ENCODE data around the gene GGT6.

GGT6 gene

GRCh38 chr17:4551141-4551540 lies 9.2 kb downstream of the GGT6 start:
- Histone ChIP-seq H3K27ac (replicated peaks) (no peak overlapping the region), H3K27me3 (ENCODE audit: insufficient read depth, poor library complexity, severe bottlenecking) (no peaks in the 10 kb centered on the region), H3K4me3 (replicated peaks; ENCODE audit: insufficient read depth, low read length) (no peak overlapping the region)
- peak in 1 of 2 experiments; percentile 29 for DNase-seq (ENCODE audit: low read depth in 1 of 2, low spot score in 1 of 2)
- TF ChIP-seq SPI1 (IDR thresholded peaks at IDR 0.05; ENCODE audit: borderline replicate concordance, low read depth) (no peak), CTCF (IDR thresholded peaks at IDR 0.05; ENCODE audit: insufficient read depth, low read length) (no peak), GABPA (IDR thresholded peaks at IDR 0.05; ENCODE audit: low read depth) (no peak), POLR2AphosphoS5 (IDR thresholded peaks at IDR 0.05; ENCODE audit: low read depth) (no peak), REST (IDR thresholded peaks at IDR 0.05; ENCODE audit: insufficient replicate concordance, low read depth) (no peak)

- TF ChIP-seq POLR2AphosphoS5 (IDR thresholded peaks at IDR 0.05; ENCODE audit: low read depth), result no peak
- no peak for TF ChIP-seq CTCF (IDR thresholded peaks at IDR 0.05; ENCODE audit: insufficient read depth, low read length)
- no peak for TF ChIP-seq REST (IDR thresholded peaks at IDR 0.05; ENCODE audit: insufficient replicate concordance, low read depth)
- no peak for TF ChIP-seq SPI1 (IDR thresholded peaks at IDR 0.05; ENCODE audit: borderline replicate concordance, low read depth)
- no peak for TF ChIP-seq GABPA (IDR thresholded peaks at IDR 0.05; ENCODE audit: low read depth)
- DNase-seq (ENCODE audit: low read depth in 1 of 2, low spot score in 1 of 2), result no peak
- Histone ChIP-seq H3K27me3 (ENCODE audit: insufficient read depth, poor library complexity, severe bottlenecking) (no peaks in the 10 kb centered on the region), H3K27ac (replicated peaks) (no peak overlapping the region), H3K4me3 (replicated peaks; ENCODE audit: insufficient read depth, low read length) (no peak overlapping the region)
Observed at GRCh38 chr17:4550534-4551039, 9.8 kb downstream of the GGT6 start.

GRCh38 chr17:4549781-4550533 lies 10.4 kb downstream of the GGT6 start:
- no peaks in the 10 kb centered on the region for H3K27me3 ChIP-seq (ENCODE audit: insufficient read depth, poor library complexity, severe bottlenecking)
- TF ChIP-seq POLR2AphosphoS5 (IDR thresholded peaks at IDR 0.05; ENCODE audit: low read depth) (no peak), GABPA (IDR thresholded peaks at IDR 0.05; ENCODE audit: low read depth) (no peak), SPI1 (IDR thresholded peaks at IDR 0.05; ENCODE audit: borderline replicate concordance, low read depth) (no peak), CTCF (IDR thresholded peaks at IDR 0.05; ENCODE audit: insufficient read depth, low read length) (no peak), REST (IDR thresholded peaks at IDR 0.05; ENCODE audit: insufficient replicate concordance, low read depth) (no peak)
- H3K27ac ChIP-seq (replicated peaks), result no peak overlapping the region
- no peak for DNase-seq (ENCODE audit: low read depth in 1 of 2, low spot score in 1 of 2)
- H3K4me3 ChIP-seq (replicated peaks; ENCODE audit: insufficient read depth, low read length), result no peak overlapping the region

Data from HL-60 (cell line).